PC-3 (cell line): ENCODE results near the gene GLRA3. TPM values are rescaled to one million over a fixed set of nuclear protein-coding genes. Genes with fewer than 3 reads are reported as not detected.

Source experiments
- ATAC-seq: fragments of 200-7000 bp; cut with Tn5 transposase; 2 replicates; pipeline ENCODE4 v1.9.1; 2020; ENCODE audit warnings: mild to moderate bottlenecking, moderate library complexity
- BruUV-seq: library from RNA; stranded (reverse); fragments of 400-500 nt; replicated peaks from 2 replicates; lab custom pipeline; 2021; lab: Mats Ljungman, UMichigan
- CTCF ChIA-PET: fragments of 300-600 bp; sonication (Branson Sonifier 250); formaldehyde crosslinking; loops from one replicate; lab custom pipeline; 2022; ENCODE audit warnings: antibody characterized with exemption; lab: Charles Lee
- POLR2A ChIA-PET: fragments of 300-600 bp; sonication (Branson Sonifier 250); formaldehyde crosslinking; loops from one replicate; lab custom pipeline; 2022; ENCODE audit warnings: antibody characterized with exemption; ENCODE audit not compliant: unreplicated experiment; lab: Charles Lee
- DNase-seq: peaks from one replicate; pipeline ENCODE4 v3.0.0-alpha.2; 2015
- H2AFZ ChIP-seq: fragments of 300-600 bp; sonication (generic); 2 replicates; pipeline ENCODE4 v1.6.0; 2016; ENCODE audit warnings: antibody characterized with exemption, low read length
- H3F3A ChIP-seq: fragments of 300-600 bp; sonication (generic); one replicate; pipeline ENCODE4 v1.6.0; 2017; ENCODE audit warnings: antibody characterized with exemption, low read length, control low read depth, mild to moderate bottlenecking; ENCODE audit not compliant: unreplicated experiment
- H3K27ac ChIP-seq: fragments of 300-600 bp; sonication (generic); 2 replicates; pipeline ENCODE4 v1.5.1; 2016; ENCODE audit warnings: mild to moderate bottlenecking, low read length
- H3K27me3 ChIP-seq: fragments of 300-600 bp; sonication (generic); 2 replicates; pipeline ENCODE4 v1.6.1; 2016; ENCODE audit warnings: low read length, mixed read lengths
- H3K36me3 ChIP-seq: fragments of 300-600 bp; sonication (generic); 2 replicates; pipeline ENCODE4 v1.6.1; 2016; ENCODE audit warnings: low read depth, mixed run types, low read length, mixed read lengths
- H3K4me1 ChIP-seq: fragments of 300-600 bp; sonication (generic); 2 replicates; pipeline ENCODE4 v1.5.1; 2016; ENCODE audit warnings: low read length; ENCODE audit not compliant: insufficient read depth
- H3K4me2 ChIP-seq: fragments of 300-600 bp; sonication (generic); 2 replicates; pipeline ENCODE4 v1.6.0; 2016; ENCODE audit warnings: low read length
- H3K4me3 ChIP-seq: fragments of 300-600 bp; sonication (generic); 2 replicates; pipeline ENCODE4 v1.5.1; 2016; ENCODE audit warnings: mild to moderate bottlenecking, low read length, mixed read lengths
- H3K79me2 ChIP-seq: fragments of 300-600 bp; sonication (generic); 2 replicates; pipeline ENCODE4 v1.6.1; 2017; ENCODE audit warnings: low read length, mixed read lengths
- H3K9ac ChIP-seq: fragments of 300-600 bp; sonication (generic); 2 replicates; pipeline ENCODE4 v1.6.0; 2016; ENCODE audit warnings: mild to moderate bottlenecking, low read length
- H3K9me2 ChIP-seq: fragments of 300-600 bp; sonication (generic); replicated peaks from 2 replicates; pipeline ENCODE4 v1.6.1; 2016; ENCODE audit warnings: mixed run types, low read length, mixed read lengths
- H3K9me3 ChIP-seq: fragments of 300-600 bp; sonication (generic); 2 replicates; pipeline ENCODE4 v1.6.1; 2016; ENCODE audit warnings: low read length, mixed read lengths
- H4K20me1 ChIP-seq: fragments of 300-600 bp; sonication (generic); 2 replicates; pipeline ENCODE4 v1.6.1; 2016; ENCODE audit warnings: low read length, mixed read lengths
- EZH2 ChIP-seq: fragments of 300-600 bp; sonication (generic); IDR thresholded peaks from one replicate; pipeline ENCODE4 v1.6.1; 2017; ENCODE audit warnings: antibody characterized with exemption, mild to moderate bottlenecking, low read length; ENCODE audit not compliant: unreplicated experiment
- EZH2phosphoT487 ChIP-seq: fragments of 300-600 bp; sonication (generic); IDR thresholded peaks from 2 replicates; pipeline ENCODE4 v1.6.1; 2018; ENCODE audit warnings: mild to moderate bottlenecking, antibody characterized with exemption, low read length, borderline replicate concordance
- intact Hi-C: fragments of 100-400 bp; cut with micrococcal nuclease; formaldehyde crosslinking; loops from 2 replicates; pipeline ENCODE4 v1.9.0; 2023
- total RNA-seq: library from RNA; depleted of rRNA; stranded (reverse); fragments of >200 nt; gene quantifications from 2 replicates; pipeline ENCODE4 v1.2.3, GENCODE V29; 2014
- TF ChIP-seq, protein P1 (sequence below): fragments of 300-600 bp; sonication (generic); conservative IDR thresholded peaks from 2 replicates; pipeline ENCODE4 v1.5.1; 2017; ENCODE audit warnings: antibody characterized with exemption, low read depth, mild to moderate bottlenecking, low read length

Gene GLRA3
- total RNA-seq, 1 experiment from 2014 or later = not detected

DNA sequence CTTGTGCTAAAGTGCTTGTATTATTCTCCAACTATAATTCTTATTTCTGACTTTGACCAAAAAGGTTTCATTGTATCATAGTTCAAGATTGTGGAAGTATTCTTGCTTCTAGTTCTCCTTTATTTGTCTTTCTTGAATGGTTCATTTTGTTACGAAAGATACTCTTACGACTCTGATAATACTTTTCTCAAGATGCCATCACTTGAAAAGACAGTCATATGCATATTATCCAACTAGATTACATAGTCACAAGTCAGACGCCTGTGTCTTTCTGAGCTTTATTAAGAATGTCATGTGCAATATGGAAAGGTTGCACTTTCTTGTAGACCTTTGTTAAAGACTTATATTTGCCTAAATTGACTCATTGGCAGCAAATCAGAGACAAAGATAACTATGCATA lies 235.3 kb downstream of the GLRA3 start:
- intact Hi-C loops = no loop called here
- Histone ChIP-seq H3K4me3 (no peak overlapping the region), H4K20me1 (no peaks in the 10 kb centered on the region), H3K4me1 (peaks cover 23% of the 10 kb centered on the region), H3K9me3 (no peaks in the 10 kb centered on the region), H3K27me3 (no peaks in the 10 kb centered on the region), H3K9me2 (no peaks in the 10 kb centered on the region), H3K4me2 (no peak overlapping the region), H3K27ac (no peak overlapping the region), H3K36me3 (no peaks in the 10 kb centered on the region), H3K9ac (no peak overlapping the region), H2AFZ (no peak overlapping the region), H3F3A (no peaks in the 10 kb centered on the region), H3K79me2 (no peaks in the 10 kb centered on the region)
- TF ChIP-seq, protein P1, sequence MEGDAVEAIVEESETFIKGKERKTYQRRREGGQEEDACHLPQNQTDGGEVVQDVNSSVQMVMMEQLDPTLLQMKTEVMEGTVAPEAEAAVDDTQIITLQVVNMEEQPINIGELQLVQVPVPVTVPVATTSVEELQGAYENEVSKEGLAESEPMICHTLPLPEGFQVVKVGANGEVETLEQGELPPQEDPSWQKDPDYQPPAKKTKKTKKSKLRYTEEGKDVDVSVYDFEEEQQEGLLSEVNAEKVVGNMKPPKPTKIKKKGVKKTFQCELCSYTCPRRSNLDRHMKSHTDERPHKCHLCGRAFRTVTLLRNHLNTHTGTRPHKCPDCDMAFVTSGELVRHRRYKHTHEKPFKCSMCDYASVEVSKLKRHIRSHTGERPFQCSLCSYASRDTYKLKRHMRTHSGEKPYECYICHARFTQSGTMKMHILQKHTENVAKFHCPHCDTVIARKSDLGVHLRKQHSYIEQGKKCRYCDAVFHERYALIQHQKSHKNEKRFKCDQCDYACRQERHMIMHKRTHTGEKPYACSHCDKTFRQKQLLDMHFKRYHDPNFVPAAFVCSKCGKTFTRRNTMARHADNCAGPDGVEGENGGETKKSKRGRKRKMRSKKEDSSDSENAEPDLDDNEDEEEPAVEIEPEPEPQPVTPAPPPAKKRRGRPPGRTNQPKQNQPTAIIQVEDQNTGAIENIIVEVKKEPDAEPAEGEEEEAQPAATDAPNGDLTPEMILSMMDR = no peak
- TF ChIP-seq EZH2phosphoT487 = no peak
- TF ChIP-seq EZH2 = no peak
- POLR2A ChIA-PET = no interaction called here
- ATAC-seq (no peak), DNase-seq (no peak)
- no TSS peak for BruUV-seq
- CTCF ChIA-PET = no interaction called here

GRCh38 chr4:174592985-174593335 lies 236.1 kb downstream of the GLRA3 start:
- Histone ChIP-seq H3K9ac (no peak overlapping the region), H3K4me1 (peaks cover 23% of the 10 kb centered on the region), H3K4me2 (no peak overlapping the region), H3K9me2 (no peaks in the 10 kb centered on the region), H3K79me2 (no peaks in the 10 kb centered on the region), H4K20me1 (no peaks in the 10 kb centered on the region), H3F3A (no peaks in the 10 kb centered on the region), H3K27me3 (no peaks in the 10 kb centered on the region), H3K27ac (no peak overlapping the region), H2AFZ (no peak overlapping the region), H3K4me3 (no peak overlapping the region), H3K9me3 (no peaks in the 10 kb centered on the region), H3K36me3 (no peaks in the 10 kb centered on the region)
- ATAC-seq (no peak), DNase-seq (peak; percentile 41)
- TF ChIP-seq EZH2phosphoT487 = no peak
- TF ChIP-seq, protein P1 = no peak
- TF ChIP-seq EZH2 = no peak
- no TSS peak for BruUV-seq
- ChIA-PET CTCF (no interaction called here), POLR2A (no interaction called here)
- intact Hi-C loops = no loop called here

DNA sequence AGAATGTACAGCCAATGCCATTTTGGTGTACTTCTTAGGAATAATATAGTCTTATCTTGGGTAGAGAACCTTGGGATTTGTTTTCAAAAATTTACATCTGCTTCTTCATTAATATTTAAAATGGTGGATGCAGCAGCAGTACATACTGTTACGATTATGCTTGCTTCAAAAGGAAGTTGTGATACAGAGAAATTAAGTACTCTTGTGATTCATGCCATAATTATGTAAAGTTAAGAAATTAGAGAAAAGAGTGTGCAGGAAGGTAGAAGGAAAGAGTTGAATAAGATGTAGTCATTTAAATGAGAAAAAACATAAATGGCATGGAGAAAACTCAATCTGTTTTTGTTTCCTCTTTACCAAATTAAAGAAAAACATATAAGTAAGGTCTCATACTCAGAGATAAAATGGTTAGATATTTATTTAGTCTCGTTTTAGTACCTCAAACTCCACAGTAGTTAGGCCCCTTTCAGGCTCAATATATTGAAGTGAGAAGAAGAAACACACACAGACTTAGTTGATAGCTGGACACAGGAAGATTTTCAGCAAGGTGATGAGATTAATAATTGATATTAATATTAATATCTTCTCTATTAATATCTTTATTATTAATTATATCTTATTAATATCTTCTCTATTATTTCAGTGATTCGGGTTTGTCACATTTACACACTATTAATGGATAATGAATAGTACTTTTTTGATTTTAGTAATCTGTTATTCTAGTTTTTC lies 236.6 kb downstream of the GLRA3 start:
- ChIA-PET POLR2A (no interaction called here), CTCF (no interaction called here)
- Histone ChIP-seq H4K20me1 (no peaks in the 10 kb centered on the region), H3K9me2 (no peaks in the 10 kb centered on the region), H3K36me3 (no peaks in the 10 kb centered on the region), H3K4me2 (no peak overlapping the region), H3K9me3 (no peaks in the 10 kb centered on the region), H3K9ac (no peak overlapping the region), H3K27ac (no peak overlapping the region), H3K4me1 (peaks cover 23% of the 10 kb centered on the region), H3F3A (no peaks in the 10 kb centered on the region), H3K79me2 (no peaks in the 10 kb centered on the region), H2AFZ (no peak overlapping the region), H3K4me3 (no peak overlapping the region), H3K27me3 (no peaks in the 10 kb centered on the region)
- no peak for ATAC-seq
- DNase-seq = no peak
- TF ChIP-seq EZH2phosphoT487 (no peak), EZH2 (no peak)
- TF ChIP-seq, protein P1 = no peak
- intact Hi-C loops = no loop called here
- BruUV-seq = no TSS peak
